Rectal smooth muscle tissue (tissue), 1 donor: Measurements from ENCODE around the gene NID2.

Experiments used
- H3K27ac ChIP-seq: one replicate; pipeline ENCODE4 v1.7.0; 2013; ENCODE audit warnings: low read depth, low read length, inconsistent platforms
- H3K27me3 ChIP-seq: one replicate; pipeline ENCODE4 v1.7.0; 2013; ENCODE audit warnings: low read length; ENCODE audit not compliant: control insufficient read depth, insufficient read depth
- H3K36me3 ChIP-seq: one replicate; pipeline ENCODE4 v1.7.0; 2013; ENCODE audit warnings: low read length; ENCODE audit not compliant: control insufficient read depth, insufficient read depth
- H3K4me1 ChIP-seq: one replicate; pipeline ENCODE4 v1.7.0; 2013; ENCODE audit warnings: low read length; ENCODE audit not compliant: control insufficient read depth, insufficient read depth
- H3K4me3 ChIP-seq: one replicate; pipeline ENCODE4 v1.7.0; 2013; ENCODE audit warnings: low read length
- H3K9ac ChIP-seq: one replicate; pipeline ENCODE4 v1.7.0; 2013; ENCODE audit warnings: low read length

Gene NID2

DNA sequence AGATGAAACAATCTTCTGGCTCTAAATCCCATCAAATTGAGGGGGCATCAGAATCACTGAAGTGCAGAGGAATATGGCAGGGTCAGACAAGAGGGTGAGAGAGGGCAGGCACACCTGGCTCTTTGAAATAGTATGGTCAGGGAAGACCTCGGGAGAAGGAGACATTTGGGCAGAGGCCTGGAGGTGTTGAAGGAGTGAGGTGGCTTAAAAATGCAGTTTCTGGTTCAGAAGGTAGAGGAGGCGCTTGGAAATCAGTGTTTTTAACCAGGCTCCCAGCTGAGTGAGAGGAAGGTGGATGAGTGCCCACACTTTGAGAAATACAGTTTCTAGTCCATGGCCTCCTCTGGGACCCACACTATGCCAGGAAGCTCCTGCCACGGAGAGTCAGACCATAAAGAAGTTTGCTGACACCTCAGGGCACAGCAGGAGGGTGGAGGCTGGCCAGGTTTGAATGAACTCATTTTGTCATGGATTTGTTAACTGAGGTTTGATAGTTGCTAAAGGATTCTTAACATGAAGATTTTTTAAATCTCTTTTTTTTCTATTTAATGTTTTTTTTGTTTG lies 20.1 kb downstream of the NID2 start:
- H3K27ac ChIP-seq = no peak overlapping the region
- no peak overlapping the region for H3K4me3 ChIP-seq
- H3K4me1 ChIP-seq = peaks cover 67% of the 10 kb centered on the region
- H3K9ac ChIP-seq = no peak overlapping the region
- H3K36me3 ChIP-seq = no peaks in the 10 kb centered on the region
- H3K27me3 ChIP-seq = no peaks in the 10 kb centered on the region

- no peaks in the 10 kb centered on the region for H3K36me3 ChIP-seq
These were observed 20.7 kb downstream of the NID2 start for GRCh38 chr14:52048116-52048515.

GRCh38 chr14:52046376-52046917 lies 22.4 kb downstream of the NID2 start:
- Histone ChIP-seq H3K9ac (no peak overlapping the region), H3K27me3 (no peaks in the 10 kb centered on the region), H3K36me3 (no peaks in the 10 kb centered on the region), H3K4me1 (peaks cover 59% of the 10 kb centered on the region), H3K4me3 (no peak overlapping the region), H3K27ac (peak overlapping the region; percentile 52)

More at GRCh38 chr14:52048116-52048515, 20.7 kb downstream of the NID2 start:
- Histone ChIP-seq H3K27me3 (no peaks in the 10 kb centered on the region), H3K9ac (no peak overlapping the region), H3K4me3 (no peak overlapping the region), H3K4me1 (peaks cover 64% of the 10 kb centered on the region), H3K27ac (no peak overlapping the region)

- peak overlapping the region; percentile 45 for H3K27ac ChIP-seq
- no peak overlapping the region for H3K9ac ChIP-seq
- peaks cover 52% of the 10 kb centered on the region for H3K4me1 ChIP-seq
These were observed 23.9 kb downstream of the NID2 start for GRCh38 chr14:52044791-52045522.

GRCh38 chr14:52043690-52044089 lies 25.2 kb downstream of the NID2 start:
- Histone ChIP-seq H3K9ac (no peak overlapping the region), H3K27me3 (no peaks in the 10 kb centered on the region), H3K4me3 (no peak overlapping the region), H3K27ac (no peak overlapping the region), H3K4me1 (peaks cover 46% of the 10 kb centered on the region), H3K36me3 (peaks cover 5% of the 10 kb centered on the region)

More at GRCh38 chr14:52044791-52045522, 23.9 kb downstream of the NID2 start:
- Histone ChIP-seq H3K4me3 (no peak overlapping the region), H3K27me3 (no peaks in the 10 kb centered on the region), H3K36me3 (no peaks in the 10 kb centered on the region)

GRCh38 chr14:52042371-52043289 lies 26.2 kb downstream of the NID2 start:
- Histone ChIP-seq H3K36me3 (peaks cover 8% of the 10 kb centered on the region), H3K4me1 (peaks cover 35% of the 10 kb centered on the region), H3K27me3 (no peaks in the 10 kb centered on the region), H3K27ac (peak overlapping the region; percentile 10), H3K4me3 (no peak overlapping the region), H3K9ac (no peak overlapping the region)

- no peak overlapping the region for H3K9ac ChIP-seq
- H3K4me3 ChIP-seq = no peak overlapping the region
- H3K4me1 ChIP-seq = peaks cover 20% of the 10 kb centered on the region
- H3K36me3 ChIP-seq = peaks cover 11% of the 10 kb centered on the region
- H3K27ac ChIP-seq = no peak overlapping the region
- no peaks in the 10 kb centered on the region for H3K27me3 ChIP-seq
These were observed 28.3 kb downstream of the NID2 start for GRCh38 chr14:52040598-52040997.

- Histone ChIP-seq H3K9ac (no peak overlapping the region), H3K27me3 (no peaks in the 10 kb centered on the region), H3K4me1 (peaks cover 14% of the 10 kb centered on the region), H3K36me3 (peaks cover 11% of the 10 kb centered on the region), H3K27ac (no peak overlapping the region), H3K4me3 (no peak overlapping the region)
These were observed 29.6 kb downstream of the NID2 start for GRCh38 chr14:52039124-52039815.

- H3K4me3 ChIP-seq = no peak overlapping the region
- H3K27me3 ChIP-seq = no peaks in the 10 kb centered on the region
- H3K9ac ChIP-seq = no peak overlapping the region
- peaks cover 2% of the 10 kb centered on the region for H3K36me3 ChIP-seq
- peaks cover 15% of the 10 kb centered on the region for H3K4me1 ChIP-seq
- no peak overlapping the region for H3K27ac ChIP-seq
These were observed 35.7 kb downstream of the NID2 start for GRCh38 chr14:52033101-52033642.

- Histone ChIP-seq H3K27me3 (no peaks in the 10 kb centered on the region), H3K4me3 (no peak overlapping the region), H3K36me3 (peaks cover 2% of the 10 kb centered on the region), H3K27ac (peak overlapping the region; percentile 56), H3K9ac (no peak overlapping the region), H3K4me1 (peaks cover 15% of the 10 kb centered on the region)
These were observed 36.6 kb downstream of the NID2 start for GRCh38 chr14:52032204-52032801.

DNA sequence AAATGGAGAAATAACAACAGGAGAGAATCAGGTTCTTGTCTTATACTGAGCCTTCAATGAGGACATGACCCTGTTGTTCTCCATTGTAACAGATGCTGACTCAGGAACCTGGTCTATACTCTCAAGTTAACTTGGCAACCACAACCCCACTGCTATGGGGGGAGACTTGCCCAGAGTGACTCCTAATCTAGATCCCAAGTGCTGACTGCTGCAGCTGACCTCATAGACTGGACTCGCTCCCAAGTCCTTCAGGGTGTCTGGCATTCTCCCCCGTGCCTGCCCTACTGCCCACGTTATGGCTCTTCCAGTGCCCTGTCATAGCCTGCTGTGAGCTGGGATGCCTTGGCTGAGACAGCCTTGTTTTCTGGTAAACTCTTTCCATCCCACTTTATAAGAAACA lies 37.1 kb downstream of the NID2 start:
- H3K4me1 ChIP-seq = peaks cover 15% of the 10 kb centered on the region
- no peak overlapping the region for H3K9ac ChIP-seq
- no peak overlapping the region for H3K4me3 ChIP-seq
- H3K36me3 ChIP-seq = no peaks in the 10 kb centered on the region
- H3K27me3 ChIP-seq = no peaks in the 10 kb centered on the region
- H3K27ac ChIP-seq = peak overlapping the region; percentile 3
